Activated CD4-positive, alpha-beta T cell treated with anti-CD3 and anti-CD28 coated beads, Interleukin-2, amount 10 ng/mL, durations not matched to agents 7 days and 5 days (primary cell): ENCODE results near the gene MCM3. TPM values are rescaled to one million over a fixed set of nuclear protein-coding genes. Genes with fewer than 3 reads are reported as not detected.

Experiments used
- CTCF ChIA-PET: fragments of 350-600 bp; sonication (Branson Sonifier 250); formaldehyde crosslinking; loops from one replicate; lab custom pipeline; 2021; ENCODE audit warnings: antibody characterized with exemption; lab: Charles Lee
- POLR2A ChIA-PET: fragments of 350-600 bp; sonication (Branson Sonifier 250); formaldehyde crosslinking; loops from one replicate; lab custom pipeline; 2021; ENCODE audit warnings: antibody characterized with exemption; lab: Charles Lee
- DNase-seq: peaks from one replicate; pipeline ENCODE4 v3.0.0-alpha.2; 2020
- H3K27ac Mint-ChIP-seq: one replicate; pipeline ENCODE4 v1.8.0; 2021; ENCODE audit warnings: mild to moderate bottlenecking, moderate library complexity, mixed read lengths
- H3K27me3 Mint-ChIP-seq: one replicate; pipeline ENCODE4 v1.8.0; 2021; ENCODE audit warnings: mixed read lengths
- H3K36me3 Mint-ChIP-seq: one replicate; pipeline ENCODE4 v1.8.0; 2021; ENCODE audit warnings: low read depth, mixed read lengths
- H3K4me1 Mint-ChIP-seq: one replicate; pipeline ENCODE4 v1.8.0; 2021; ENCODE audit warnings: mixed read lengths
- H3K4me3 Mint-ChIP-seq: one replicate; pipeline ENCODE4 v1.8.0; 2021; ENCODE audit warnings: mild to moderate bottlenecking, moderate library complexity, mixed read lengths
- H3K9me3 Mint-ChIP-seq: one replicate; pipeline ENCODE4 v1.8.0; 2021; ENCODE audit warnings: mixed read lengths
- total RNA-seq, 2 experiments: library from RNA; stranded (reverse); gene quantifications; one replicate each; pipeline ENCODE4 v1.2.3, GENCODE V29; 2021

MCM3 gene
- total RNA-seq, 2 experiments from 2014 or later = 189 to 190 TPM

- POLR2A ChIA-PET = no interaction called here
- H3K4me3 Mint-ChIP-seq = no peak overlapping the region
These were observed 30.2 kb upstream of the MCM3 start for GRCh38 chr6:52314752-52315151.

GRCh38 chr6:52312461-52312860 lies 27.9 kb upstream of the MCM3 start:
- Mint-ChIP-seq H3K4me1 (peaks cover 23% of the 10 kb centered on the region), H3K9me3 (no peaks in the 10 kb centered on the region), H3K4me3 (no peak overlapping the region), H3K27ac (no peak overlapping the region), H3K36me3 (peaks cover 1% of the 10 kb centered on the region), H3K27me3 (no peaks in the 10 kb centered on the region)
- DNase-seq = no peak
- POLR2A ChIA-PET = no interaction called here
- CTCF ChIA-PET = interaction anchor here (1.3 to 1.6 kb wide), 2 partner anchors 9 to 26 kb away, joined by 5 read pairs; no protein-coding TSS in a partner anchor

More at GRCh38 chr6:52314752-52315151, 30.2 kb upstream of the MCM3 start:
- Mint-ChIP-seq H3K9me3 (no peaks in the 10 kb centered on the region), H3K27me3 (no peaks in the 10 kb centered on the region), H3K27ac (no peak overlapping the region), H3K4me1 (peaks cover 18% of the 10 kb centered on the region), H3K36me3 (no peaks in the 10 kb centered on the region)
- CTCF ChIA-PET = no interaction called here
- DNase-seq = no peak

GRCh38 chr6:52310932-52311331 lies 26.4 kb upstream of the MCM3 start:
- Mint-ChIP-seq H3K4me1 (peaks cover 36% of the 10 kb centered on the region), H3K27me3 (no peaks in the 10 kb centered on the region), H3K27ac (no peak overlapping the region), H3K4me3 (no peak overlapping the region), H3K9me3 (no peaks in the 10 kb centered on the region), H3K36me3 (peaks cover 2% of the 10 kb centered on the region)
- ChIA-PET CTCF (interaction anchor here (0.7 to 1.4 kb wide), 2 partner anchors 10 to 43 kb away, joined by 4 read pairs; no protein-coding TSS in a partner anchor), POLR2A (no interaction called here)
- DNase-seq = no peak

- ChIA-PET POLR2A (interaction anchor here (0.6 to 1.4 kb wide), 2 partner anchors 54 to 263 kb away, joined by 3 to 6 read pairs; partner anchors contain the start of gene PAQR8), CTCF (interaction anchor here (1.1 to 2.1 kb wide), 5 partner anchors 23 to 54 kb away, joined by 3 to 6 read pairs (median 4); partner anchors contain the start of gene PAQR8)
- H3K27ac Mint-ChIP-seq = peak overlapping the region; percentile 96
- peak; percentile 54 for DNase-seq
- no peaks in the 10 kb centered on the region for H3K9me3 Mint-ChIP-seq
- H3K27me3 Mint-ChIP-seq = no peaks in the 10 kb centered on the region
- peaks cover 3% of the 10 kb centered on the region for H3K36me3 Mint-ChIP-seq
- H3K4me1 Mint-ChIP-seq = peaks cover 62% of the 10 kb centered on the region
- peak overlapping the region; percentile 72 for H3K4me3 Mint-ChIP-seq
These were observed 23.4 kb upstream of the MCM3 start for GRCh38 chr6:52307900-52308372.

- ChIA-PET CTCF (interaction anchor here (1.1 to 2.4 kb wide), 6 partner anchors 22 to 55 kb away, joined by 3 to 11 read pairs (median 4); partner anchors contain the start of genes MCM3 and PAQR8), POLR2A (interaction anchor here (0.6 kb wide), 1 partner anchor 264 kb away, joined by 3 read pairs; no protein-coding TSS in a partner anchor)
- no peak for DNase-seq
- H3K4me3 Mint-ChIP-seq = peak overlapping the region; percentile 72
- peaks cover 63% of the 10 kb centered on the region for H3K4me1 Mint-ChIP-seq
- peak overlapping the region; percentile 96 for H3K27ac Mint-ChIP-seq
- no peaks in the 10 kb centered on the region for H3K27me3 Mint-ChIP-seq
- peaks cover 6% of the 10 kb centered on the region for H3K36me3 Mint-ChIP-seq
- H3K9me3 Mint-ChIP-seq = no peaks in the 10 kb centered on the region
These were observed 22.7 kb upstream of the MCM3 start for GRCh38 chr6:52306972-52307870.

GRCh38 chr6:52305948-52306767 lies 21.6 kb upstream of the MCM3 start:
- H3K4me3 Mint-ChIP-seq = peak overlapping the region; percentile 4
- POLR2A ChIA-PET = no interaction called here
- peaks cover 63% of the 10 kb centered on the region for H3K4me1 Mint-ChIP-seq
- H3K9me3 Mint-ChIP-seq = no peaks in the 10 kb centered on the region
- peaks cover 8% of the 10 kb centered on the region for H3K36me3 Mint-ChIP-seq
- H3K27ac Mint-ChIP-seq = peak overlapping the region; percentile 67
- CTCF ChIA-PET = interaction anchor here (1.2 to 2.4 kb wide), 6 partner anchors 17 to 301 kb away, joined by 3 to 11 read pairs (median 4); partner anchors contain the start of genes MCM3 and PAQR8
- no peak for DNase-seq
- H3K27me3 Mint-ChIP-seq = no peaks in the 10 kb centered on the region

- no peaks in the 10 kb centered on the region for H3K9me3 Mint-ChIP-seq
- peaks cover 11% of the 10 kb centered on the region for H3K36me3 Mint-ChIP-seq
- DNase-seq = no peak
- peaks cover 61% of the 10 kb centered on the region for H3K4me1 Mint-ChIP-seq
- no peaks in the 10 kb centered on the region for H3K27me3 Mint-ChIP-seq
- peak overlapping the region; percentile 30 for H3K4me3 Mint-ChIP-seq
- peak overlapping the region; percentile 67 for H3K27ac Mint-ChIP-seq
- ChIA-PET POLR2A (no interaction called here), CTCF (interaction anchor here (1.2 to 2.4 kb wide), 6 partner anchors 16 to 301 kb away, joined by 3 to 11 read pairs (median 4); partner anchors contain the start of genes MCM3 and PAQR8)
These were observed 20.9 kb upstream of the MCM3 start for GRCh38 chr6:52305411-52305810.

- peaks cover 11% of the 10 kb centered on the region for H3K36me3 Mint-ChIP-seq
- H3K27ac Mint-ChIP-seq = peak overlapping the region; percentile 67
- POLR2A ChIA-PET = no interaction called here
- peak overlapping the region; percentile 30 for H3K4me3 Mint-ChIP-seq
- H3K27me3 Mint-ChIP-seq = no peaks in the 10 kb centered on the region
- no peak for DNase-seq
- CTCF ChIA-PET = interaction anchor here (1.2 to 2.4 kb wide), 5 partner anchors 16 to 302 kb away, joined by 3 to 11 read pairs (median 3); partner anchors contain the start of gene MCM3
- H3K4me1 Mint-ChIP-seq = peaks cover 59% of the 10 kb centered on the region
- no peaks in the 10 kb centered on the region for H3K9me3 Mint-ChIP-seq
These were observed 20.4 kb upstream of the MCM3 start for GRCh38 chr6:52304983-52305390.

GRCh38 chr6:52303178-52303577 lies 18.6 kb upstream of the MCM3 start:
- H3K4me1 Mint-ChIP-seq = peaks cover 53% of the 10 kb centered on the region
- no peaks in the 10 kb centered on the region for H3K27me3 Mint-ChIP-seq
- H3K27ac Mint-ChIP-seq = no peak overlapping the region
- H3K9me3 Mint-ChIP-seq = peaks cover 3% of the 10 kb centered on the region
- ChIA-PET POLR2A (no interaction called here), CTCF (interaction anchor here (0.8 to 2.7 kb wide), 3 partner anchors 18 to 97 kb away, joined by 3 to 12 read pairs (median 3); partner anchors contain the start of gene MCM3)
- no peak for DNase-seq
- peaks cover 14% of the 10 kb centered on the region for H3K36me3 Mint-ChIP-seq
- no peak overlapping the region for H3K4me3 Mint-ChIP-seq

- Mint-ChIP-seq H3K4me3 (no peak overlapping the region), H3K4me1 (peaks cover 48% of the 10 kb centered on the region), H3K9me3 (peaks cover 3% of the 10 kb centered on the region), H3K27me3 (no peaks in the 10 kb centered on the region), H3K36me3 (peaks cover 14% of the 10 kb centered on the region), H3K27ac (no peak overlapping the region)
- ChIA-PET CTCF (no interaction called here), POLR2A (no interaction called here)
- DNase-seq = no peak
These were observed 16.8 kb upstream of the MCM3 start for GRCh38 chr6:52301326-52301725.

GRCh38 chr6:52300489-52300931 lies 16.0 kb upstream of the MCM3 start:
- no peaks in the 10 kb centered on the region for H3K27me3 Mint-ChIP-seq
- peaks cover 3% of the 10 kb centered on the region for H3K9me3 Mint-ChIP-seq
- no peak for DNase-seq
- H3K27ac Mint-ChIP-seq = no peak overlapping the region
- CTCF ChIA-PET = interaction anchor here (0.7 kb wide), 1 partner anchor 26 kb away, joined by 4 read pairs; no protein-coding TSS in a partner anchor
- H3K4me3 Mint-ChIP-seq = no peak overlapping the region
- peaks cover 45% of the 10 kb centered on the region for H3K4me1 Mint-ChIP-seq
- H3K36me3 Mint-ChIP-seq = peaks cover 14% of the 10 kb centered on the region
- POLR2A ChIA-PET = no interaction called here

- peaks cover 14% of the 10 kb centered on the region for H3K36me3 Mint-ChIP-seq
- no peak for DNase-seq
- peaks cover 3% of the 10 kb centered on the region for H3K9me3 Mint-ChIP-seq
- no peak overlapping the region for H3K4me3 Mint-ChIP-seq
- H3K27me3 Mint-ChIP-seq = no peaks in the 10 kb centered on the region
- ChIA-PET CTCF (interaction anchor here (1.3 kb wide), 1 partner anchor 27 kb away, joined by 3 read pairs; no protein-coding TSS in a partner anchor), POLR2A (no interaction called here)
- no peak overlapping the region for H3K27ac Mint-ChIP-seq
- peaks cover 36% of the 10 kb centered on the region for H3K4me1 Mint-ChIP-seq
These were observed 15.1 kb upstream of the MCM3 start for GRCh38 chr6:52299653-52300052.
